ENCODE data around the gene ZNF697. TPM values are rescaled to one million over a fixed set of nuclear protein-coding genes. Genes with fewer than 3 reads are reported as not detected.
A peak's percentile ranks its signal among the peaks of the same experiment; 100 is the strongest.
"Not testable (repeated sequence)": the region's sequence is repeated elsewhere in the genome, so short reads cannot be mapped to it uniquely, and the experiment has no call there.

Gene ZNF697
- total and polyA plus RNA-seq, 9 of the 15 experiments (the other 6 are each of a cell fraction or from before 2014, with no cell fraction given): 2.1 to 13.6 (median 8.3) TPM

GRCh38 chr1:119569930-119570622 lies 78.0 kb downstream of the ZNF697 start:
- H3K4me2 ChIP-seq (ENCODE audit: insufficient read depth, low read length); H3K36me3 ChIP-seq (ENCODE audit: control insufficient read depth, insufficient read depth, low read length); H3K4me3 ChIP-seq; H4K20me1 ChIP-seq (replicated peaks; ENCODE audit: control insufficient read depth, insufficient read depth, low read length); H3K27ac ChIP-seq (ENCODE audit: extremely low read depth, low read depth, low read length); CTCF ChIA-PET (ENCODE audit: low intra/inter-chr PET ratio); H2AFZ ChIP-seq (ENCODE audit: low read depth, low read length); H3K9me1 ChIP-seq (ENCODE audit: control insufficient read depth, insufficient read depth, low read length); POLR2A ChIA-PET; in situ Hi-C loops (cut with MboI); H3K9ac ChIP-seq (ENCODE audit: insufficient read depth in 1 of 2, low read depth in 2 of 2, low read length in 2 of 2); H3K4me1 ChIP-seq (replicated peaks in 1 of 2; ENCODE audit: control insufficient read depth in 2 of 2, insufficient read depth in 2 of 2, low read length in 2 of 2); intact Hi-C loops (cut with micrococcal nuclease); H3K9me3 ChIP-seq (replicated peaks; ENCODE audit: control insufficient read depth, insufficient read depth, low read depth, low read length); DNase-seq (ENCODE audit: extremely low read depth in 1 of 4, low spot score in 3 of 4); H3K79me2 ChIP-seq (ENCODE audit: control insufficient read depth, insufficient read depth, low read length); BruUV-seq (replicated peaks); TF ChIP-seq ETV6 (CRISPR knock-in tag; IDR thresholded peaks at IDR 0.05; ENCODE audit: borderline replicate concordance): not testable (repeated sequence)
- 28% methylated on average over 6 of the region's 8 CpGs for WGBS (ENCODE audit: insufficient coverage, low coverage, missing lambda C conversion rate)
- TF ChIP-seq CTCF (IDR thresholded peaks at IDR 0.05 in 2 of 3, conservative IDR thresholded peaks at IDR 0.05 in 1 of 3; ENCODE audit: insufficient read depth in 2 of 3, low read depth in 1 of 3, low read length in 3 of 3) (peak in 2 of 3 experiments; percentile 6 to 12; a peak in 1 of 6 replicates), CEBPB (tag; IDR thresholded peaks at IDR 0.05) (peak; percentile 71), ETV6 (IDR thresholded peaks at IDR 0.05; ENCODE audit: borderline replicate concordance in 1 of 2, low read depth in 2 of 2, low read length in 1 of 2) (peak in 1 of 2 experiments; percentile 34; a peak in 1 of 4 replicates)
- ATAC-seq (peak; percentile 99), FAIRE-seq (peak; percentile 91)
- H3K27me3 ChIP-seq (ENCODE audit: control insufficient read depth in 2 of 2, insufficient read depth in 2 of 2, low read length in 2 of 2): peaks cover 0 to 17% of the 10 kb centered on the region in 2 experiments; a peak in 2 of 5 replicates

Other genes with a start within 250 kb of the ZNF697 start
- not detected in 2 replicates for gene HSD3B2, start 233.1 kb downstream of the ZNF697 start, total RNA-seq (2014; rRNA removed)
- gene HSD3B2, start 233.1 kb downstream of the ZNF697 start, total RNA-seq (2014; rRNA removed; fragmentation: Illumina TruSeq; extraction: Trizol): not detected in 2 replicates
- not detected in 2 replicates for gene HSD3B2, start 233.1 kb downstream of the ZNF697 start, total RNA-seq (2015; rRNA removed; fragmentation: Illumina TruSeq; extraction: Trizol)
- gene HSD3B2, start 233.1 kb downstream of the ZNF697 start, total RNA-seq (2021): 0.96 and 1.1 TPM in 2 replicates
- not detected in 2 replicates for gene HSD3B2, start 233.1 kb downstream of the ZNF697 start, polyA plus RNA-seq (2011; rRNA removed)
- gene HSD3B2, start 233.1 kb downstream of the ZNF697 start, polyA plus RNA-seq (2014; fragmentation: Illumina TruSeq; extraction: Trizol): not detected in 2 replicates
- not detected for gene HSD3B2, start 233.1 kb downstream of the ZNF697 start, polyA plus RNA-seq (2014; fragmentation: Nextera tagmentation; extraction: Ambion mirVana)
- not detected in 2 replicates for gene HSD3B2, start 233.1 kb downstream of the ZNF697 start, polyA plus RNA-seq (2014; rRNA removed)
- not detected in 2 replicates for gene HSD3B1, start 141.1 kb downstream of the ZNF697 start, total RNA-seq (2014; rRNA removed)
- not detected in 2 replicates for gene HSD3B1, start 141.1 kb downstream of the ZNF697 start, total RNA-seq (2014; rRNA removed; fragmentation: Illumina TruSeq; extraction: Trizol)
- not detected in 2 replicates for gene HSD3B1, start 141.1 kb downstream of the ZNF697 start, total RNA-seq (2015; rRNA removed; fragmentation: Illumina TruSeq; extraction: Trizol)
- not detected in 2 replicates for gene HSD3B1, start 141.1 kb downstream of the ZNF697 start, total RNA-seq (2021)
- not detected in 2 replicates for gene HSD3B1, start 141.1 kb downstream of the ZNF697 start, polyA plus RNA-seq (2011; rRNA removed)
- not detected in 2 replicates for gene HSD3B1, start 141.1 kb downstream of the ZNF697 start, polyA plus RNA-seq (2014; fragmentation: Illumina TruSeq; extraction: Trizol)
- not detected for gene HSD3B1, start 141.1 kb downstream of the ZNF697 start, polyA plus RNA-seq (2014; fragmentation: Nextera tagmentation; extraction: Ambion mirVana)
- gene HSD3B1, start 141.1 kb downstream of the ZNF697 start, polyA plus RNA-seq (2014; rRNA removed): not detected in 2 replicates
- gene PHGDH, start 63.7 kb upstream of the ZNF697 start, total RNA-seq (2014; rRNA removed): 59.3 and 65.5 TPM in 2 replicates
- 36.2 and 36.8 TPM in 2 replicates for gene PHGDH, start 63.7 kb upstream of the ZNF697 start, total RNA-seq (2014; rRNA removed; fragmentation: Illumina TruSeq; extraction: Trizol)
- 12.1 and 12.9 TPM in 2 replicates for gene PHGDH, start 63.7 kb upstream of the ZNF697 start, total RNA-seq (2015; rRNA removed; fragmentation: Illumina TruSeq; extraction: Trizol)
- gene PHGDH, start 63.7 kb upstream of the ZNF697 start, total RNA-seq (2021): 61.6 and 78.8 TPM in 2 replicates
- gene PHGDH, start 63.7 kb upstream of the ZNF697 start, polyA plus RNA-seq (2011; rRNA removed): 6.7 and 25.1 TPM in 2 replicates
- 57.9 and 63.6 TPM in 2 replicates for gene PHGDH, start 63.7 kb upstream of the ZNF697 start, polyA plus RNA-seq (2014; fragmentation: Illumina TruSeq; extraction: Trizol)
- gene PHGDH, start 63.7 kb upstream of the ZNF697 start, polyA plus RNA-seq (2014; fragmentation: Nextera tagmentation; extraction: Ambion mirVana): 10 to 100 TPM in 1 of 2 experiments, 1 to 10 TPM in 1; 8.6 to 14.7 TPM
- 71.5 and 84.2 TPM in 2 replicates for gene PHGDH, start 63.7 kb upstream of the ZNF697 start, polyA plus RNA-seq (2014; rRNA removed)
- not detected in 2 replicates for gene HMGCS2, start 120.6 kb upstream of the ZNF697 start, total RNA-seq (2014; rRNA removed)
- not detected in 2 replicates for gene HMGCS2, start 120.6 kb upstream of the ZNF697 start, total RNA-seq (2014; rRNA removed; fragmentation: Illumina TruSeq; extraction: Trizol)
- not detected in 2 replicates for gene HMGCS2, start 120.6 kb upstream of the ZNF697 start, total RNA-seq (2015; rRNA removed; fragmentation: Illumina TruSeq; extraction: Trizol)
- 0.13 and 0.18 TPM in 2 replicates for gene HMGCS2, start 120.6 kb upstream of the ZNF697 start, total RNA-seq (2021)
- not detected in 2 replicates for gene HMGCS2, start 120.6 kb upstream of the ZNF697 start, polyA plus RNA-seq (2011; rRNA removed)
- not detected in 2 replicates for gene HMGCS2, start 120.6 kb upstream of the ZNF697 start, polyA plus RNA-seq (2014; fragmentation: Illumina TruSeq; extraction: Trizol)
- gene HMGCS2, start 120.6 kb upstream of the ZNF697 start, polyA plus RNA-seq (2014; fragmentation: Nextera tagmentation; extraction: Ambion mirVana): not detected
- gene HMGCS2, start 120.6 kb upstream of the ZNF697 start, polyA plus RNA-seq (2014; rRNA removed): not detected in 2 replicates
- gene REG4, start 163.2 kb upstream of the ZNF697 start, total RNA-seq (2014; rRNA removed): not detected in 2 replicates
- gene REG4, start 163.2 kb upstream of the ZNF697 start, total RNA-seq (2014; rRNA removed; fragmentation: Illumina TruSeq; extraction: Trizol): not detected in 2 replicates
- not detected in 2 replicates for gene REG4, start 163.2 kb upstream of the ZNF697 start, total RNA-seq (2015; rRNA removed; fragmentation: Illumina TruSeq; extraction: Trizol)
- gene REG4, start 163.2 kb upstream of the ZNF697 start, total RNA-seq (2021): not detected in 2 replicates
- not detected in 2 replicates for gene REG4, start 163.2 kb upstream of the ZNF697 start, polyA plus RNA-seq (2011; rRNA removed)
- gene REG4, start 163.2 kb upstream of the ZNF697 start, polyA plus RNA-seq (2014; fragmentation: Illumina TruSeq; extraction: Trizol): not detected in 2 replicates
- gene REG4, start 163.2 kb upstream of the ZNF697 start, polyA plus RNA-seq (2014; fragmentation: Nextera tagmentation; extraction: Ambion mirVana): not detected
- gene REG4, start 163.2 kb upstream of the ZNF697 start, polyA plus RNA-seq (2014; rRNA removed): not detected in 2 replicates
- not detected in 2 replicates for gene ADAM30, start 248.2 kb upstream of the ZNF697 start, total RNA-seq (2014; rRNA removed)
- gene ADAM30, start 248.2 kb upstream of the ZNF697 start, total RNA-seq (2014; rRNA removed; fragmentation: Illumina TruSeq; extraction: Trizol): not detected in 2 replicates
- gene ADAM30, start 248.2 kb upstream of the ZNF697 start, total RNA-seq (2015; rRNA removed; fragmentation: Illumina TruSeq; extraction: Trizol): not detected in 2 replicates
- gene ADAM30, start 248.2 kb upstream of the ZNF697 start, total RNA-seq (2021): not detected in 2 replicates
- gene ADAM30, start 248.2 kb upstream of the ZNF697 start, polyA plus RNA-seq (2011; rRNA removed): not detected in 2 replicates
- not detected in 2 replicates for gene ADAM30, start 248.2 kb upstream of the ZNF697 start, polyA plus RNA-seq (2014; fragmentation: Illumina TruSeq; extraction: Trizol)
- gene ADAM30, start 248.2 kb upstream of the ZNF697 start, polyA plus RNA-seq (2014; fragmentation: Nextera tagmentation; extraction: Ambion mirVana): not detected
- gene ADAM30, start 248.2 kb upstream of the ZNF697 start, polyA plus RNA-seq (2014; rRNA removed): not detected in 2 replicates